Gastrocnemius medialis (tissue), 4 donors: ENCODE data around the gene ZNF790.

Experiments
- CTCF ChIP-seq, 5 experiments: fragments of 450-650 bp in 3 of 5; fragments of 200-600 bp in 2 of 5; sonication (generic) in 2 of 5; IDR thresholded peaks in 4 of 5; conservative IDR thresholded peaks in 1 of 5; 1 replicate in 4 of 5; 2 replicates in 1 of 5; pipeline ENCODE4 v1.5.1; 2016 to 2019; ENCODE audit warnings: antibody characterized with exemption in 5 of 5, mild to moderate bottlenecking in 3 of 5, moderate library complexity in 3 of 5
- POLR2A ChIP-seq, 2 donors: fragments of 450-650 bp; IDR thresholded peaks; one replicate each; pipeline ENCODE4 v1.6.1; 2017; ENCODE audit warnings: antibody characterized with exemption in 2 of 2, mild to moderate bottlenecking in 2 of 2, moderate library complexity in 2 of 2

DNA sequence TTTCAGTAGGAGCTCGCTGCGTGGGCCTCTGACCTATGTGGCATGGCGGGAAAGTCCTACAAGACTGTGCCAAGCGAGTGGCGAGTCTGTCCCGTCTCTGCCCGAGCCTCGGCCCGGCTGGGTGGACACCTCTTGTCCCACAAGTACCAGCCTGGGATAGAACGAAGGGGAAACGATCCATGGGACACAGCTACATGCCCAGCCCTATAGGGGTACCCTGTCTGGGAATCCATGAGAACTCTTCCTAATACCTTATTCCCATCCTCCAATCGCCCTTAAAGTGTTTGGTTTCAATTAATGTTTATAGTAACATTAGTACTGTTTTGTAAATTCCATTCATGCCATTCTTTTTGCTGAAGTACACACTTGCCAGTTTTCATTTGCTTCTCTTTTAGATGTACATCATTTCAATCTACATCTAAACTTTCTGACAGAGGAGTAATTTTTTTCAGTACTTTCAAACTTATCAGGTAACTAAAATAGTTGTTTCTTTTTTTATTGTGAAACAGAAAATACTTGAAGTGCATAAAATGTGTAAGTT lies 667 bp upstream of the ZNF790 start:
- TF ChIP-seq CTCF (IDR thresholded peaks at IDR 0.05 in 4 of 5, conservative IDR thresholded peaks at IDR 0.05 in 1 of 5) (no peak), POLR2A (IDR thresholded peaks at IDR 0.05) (no peak)
